HL-60 (cell line): ENCODE results near the gene ZNF266.

Experiments used
- DNase-seq, 2 experiments: peaks; one replicate each; pipeline ENCODE4 v3.0.0-alpha.2; 2010 to 2020; ENCODE audit warnings: low read depth in 1 of 2, low spot score in 1 of 2
- H3K27ac ChIP-seq: fragments of 250-450 bp; sonication (Bioruptor Pico); replicated peaks from 2 replicates; pipeline ENCODE4 v1.5.1; 2020; ENCODE audit warnings: mild to moderate bottlenecking, moderate library complexity
- H3K27me3 ChIP-seq: fragments of 250-450 bp; sonication (Bioruptor Pico); 2 replicates; pipeline ENCODE4 v1.5.1; 2021; ENCODE audit warnings: mild to moderate bottlenecking, moderate library complexity; ENCODE audit not compliant: insufficient read depth, poor library complexity, severe bottlenecking
- H3K4me3 ChIP-seq: replicated peaks from 2 replicates; pipeline ENCODE4 v1.5.1; 2011; ENCODE audit warnings: mild to moderate bottlenecking, control low read depth, low read length; ENCODE audit not compliant: insufficient read depth
- CTCF ChIP-seq: IDR thresholded peaks from one replicate; pipeline ENCODE4 v1.5.1; 2011; ENCODE audit warnings: low read length, control low read depth, inconsistent platforms; ENCODE audit not compliant: insufficient read depth
- GABPA ChIP-seq: IDR thresholded peaks from 2 replicates; pipeline ENCODE4 v1.6.1; 2012; ENCODE audit warnings: low read depth
- POLR2AphosphoS5 ChIP-seq: IDR thresholded peaks from 2 replicates; pipeline ENCODE4 v1.6.1; 2012; ENCODE audit warnings: low read depth
- REST ChIP-seq: IDR thresholded peaks from 2 replicates; pipeline ENCODE4 v1.6.1; 2012; ENCODE audit warnings: low read depth; ENCODE audit not compliant: insufficient replicate concordance
- SPI1 ChIP-seq: IDR thresholded peaks from 2 replicates; pipeline ENCODE4 v1.6.1; 2012; ENCODE audit warnings: low read depth, mild to moderate bottlenecking, borderline replicate concordance

Gene ZNF266

GRCh38 chr19:9453953-9454352, 18.6 kb upstream of the ZNF266 start:
- TF ChIP-seq REST, result no peak
- TF ChIP-seq POLR2AphosphoS5, result no peak
- no peak for TF ChIP-seq SPI1
- no peak for TF ChIP-seq CTCF
- TF ChIP-seq GABPA, result no peak
- Histone ChIP-seq H3K27ac (no peak overlapping the region), H3K27me3 (no peaks in the 10 kb centered on the region), H3K4me3 (no peak overlapping the region)
- no peak for DNase-seq

- H3K27me3 ChIP-seq, result no peaks in the 10 kb centered on the region
- H3K27ac ChIP-seq, result no peak overlapping the region
- no peak overlapping the region for H3K4me3 ChIP-seq
- no peak for DNase-seq
- TF ChIP-seq CTCF, result no peak
- TF ChIP-seq SPI1, result no peak
- TF ChIP-seq POLR2AphosphoS5, result no peak
Observed at GRCh38 chr19:9445037-9445436, 9.7 kb upstream of the ZNF266 start.

- no peak for TF ChIP-seq REST
- TF ChIP-seq GABPA, result no peak
- TF ChIP-seq CTCF, result no peak
- TF ChIP-seq POLR2AphosphoS5, result no peak
- no peak for TF ChIP-seq SPI1
- Histone ChIP-seq H3K27me3 (no peaks in the 10 kb centered on the region), H3K27ac (peak overlapping the region; percentile 90; the same call in 1 of the 2 replicates), H3K4me3 (no peak overlapping the region)
- no peak for DNase-seq
Observed at GRCh38 chr19:9436358-9436757, 985 bp upstream of the ZNF266 start.

GRCh38 chr19:9431475-9431874, 3.9 kb downstream of the ZNF266 start:
- Histone ChIP-seq H3K27me3 (no peaks in the 10 kb centered on the region), H3K27ac (no peak overlapping the region), H3K4me3 (no peak overlapping the region)
- TF ChIP-seq POLR2AphosphoS5, result no peak
- no peak for TF ChIP-seq GABPA
- TF ChIP-seq SPI1, result no peak
- TF ChIP-seq REST, result no peak
- TF ChIP-seq CTCF, result no peak
- DNase-seq, result no peak
